A549 (cell line): ENCODE data around the gene NR2F1. TPM values are rescaled to one million over a fixed set of nuclear protein-coding genes. Genes with fewer than 3 reads are reported as not detected.

Experiments used
- ATAC-seq, 2 experiments: fragments of 200-7000 bp in 1 of 2; fragments of >200 bp in 1 of 2; cut with Nextera tagmentation in 1 of 2; cut with Tn5 transposase in 1 of 2; 3 replicates each; pipeline versions ENCODE4 v1.8.0 to v1.9.1; 2018 to 2020; ENCODE audit warnings: mild to moderate bottlenecking in 1 of 2, moderate library complexity in 1 of 2
- CTCF ChIA-PET: fragments of 300-600 bp; sonication (Branson Sonifier 250); formaldehyde crosslinking; extraction: SDS; loops from one replicate; lab custom pipeline; 2021; ENCODE audit warnings: antibody characterized with exemption, inconsistent platforms; lab: Yijun Ruan, JAX
- POLR2A ChIA-PET: fragments of 350-600 bp; formaldehyde crosslinking; extraction: SDS; loops from one replicate; lab custom pipeline; 2021; ENCODE audit warnings: antibody characterized with exemption, inconsistent platforms; lab: Yijun Ruan, JAX
- DNase-seq, 2 experiments: peaks; one replicate each; pipeline versions ENCODE4 v3.0.0 to v3.0.0-alpha.2; 2011 to 2016; ENCODE audit warnings: low read depth in 1 of 2, low spot score in 1 of 2
- FAIRE-seq: peaks from 2 replicates; lab custom pipeline; 2011; peaks lifted over from hg19 to GRCh38; lab: Jason Lieb, UNC
- H3K27ac ChIP-seq, 2 experiments: fragments of >200 bp; sonication (Bioruptor Twin); formaldehyde crosslinking; 3 replicates each; pipeline ENCODE4 v1.5.1; 2016 to 2017
- H3K4me1 ChIP-seq: fragments of >200 bp; sonication (Bioruptor Twin); formaldehyde crosslinking; 3 replicates; pipeline ENCODE4 v1.6.1; 2016
- H3K4me2 ChIP-seq: fragments of >200 bp; sonication (Bioruptor Twin); formaldehyde crosslinking; 3 replicates; pipeline ENCODE4 v1.6.1; 2016
- H3K4me3 ChIP-seq: fragments of >200 bp; sonication (Bioruptor Twin); formaldehyde crosslinking; 3 replicates; pipeline ENCODE4 v1.5.1; 2016
- H3K9me3 ChIP-seq: fragments of >200 bp; sonication (Bioruptor Twin); formaldehyde crosslinking; 3 replicates; pipeline ENCODE4 v1.6.1; 2016
- CBX8 ChIP-seq: fragments of 200-600 bp; sonication (generic); IDR thresholded peaks from 2 replicates; pipeline ENCODE4 v1.6.1; 2016
- FOXS1 ChIP-seq: fragments of 250-450 bp; sonication (Bioruptor Pico); IDR thresholded peaks from 2 replicates; pipeline ENCODE4 v1.5.0; 2020; ENCODE audit warnings: mild to moderate bottlenecking, moderate library complexity
- HEYL ChIP-seq: fragments of 250-450 bp; sonication (Bioruptor Pico); IDR thresholded peaks from 2 replicates; pipeline ENCODE4 v1.8.0; 2021; ENCODE audit warnings: mild to moderate bottlenecking, moderate library complexity
- JUNB ChIP-seq: fragments of >200 bp; sonication (Bioruptor Twin); formaldehyde crosslinking; IDR thresholded peaks from 2 replicates; pipeline ENCODE4 v1.6.1; 2016
- KDM1A ChIP-seq: fragments of 200-600 bp; sonication (generic); IDR thresholded peaks from 2 replicates; pipeline ENCODE4 v1.6.1; 2016; ENCODE audit warnings: low read depth, mild to moderate bottlenecking
- MAFK ChIP-seq: fragments of 450-650 bp; IDR thresholded peaks from 2 replicates; pipeline ENCODE4 v1.6.1; 2014; ENCODE audit not compliant: partially characterized antibody
- NPAS2 ChIP-seq: fragments of 250-450 bp; sonication (Bioruptor Pico); IDR thresholded peaks from 2 replicates; pipeline ENCODE4 v1.8.0; 2022; ENCODE audit warnings: mild to moderate bottlenecking, moderate library complexity, borderline replicate concordance
- RAD21 ChIP-seq, 2 experiments: fragments of >200 bp in 1 of 2; sonication (Bioruptor Twin) in 1 of 2; formaldehyde crosslinking in 1 of 2; IDR thresholded peaks in 1 of 2; conservative IDR thresholded peaks in 1 of 2; 2 replicates in 1 of 2; 3 replicates in 1 of 2; pipeline ENCODE4 v1.6.1; 2012 to 2018; ENCODE audit warnings: inconsistent platforms in 1 of 2
- RARB ChIP-seq: fragments of 250-450 bp; sonication (Bioruptor Pico); IDR thresholded peaks from 2 replicates; pipeline ENCODE4 v1.8.0; 2021; ENCODE audit warnings: mild to moderate bottlenecking, moderate library complexity
- RFX5 ChIP-seq: fragments of 450-650 bp; IDR thresholded peaks from 2 replicates; pipeline ENCODE4 v1.7.1; 2014; ENCODE audit warnings: antibody characterized with exemption, mild to moderate bottlenecking, moderate library complexity
- RNF2 ChIP-seq: fragments of 200-600 bp; sonication (generic); IDR thresholded peaks from 2 replicates; pipeline ENCODE4 v1.6.1; 2016; ENCODE audit warnings: low read depth, mild to moderate bottlenecking, antibody characterized with exemption, moderate library complexity, borderline replicate concordance
- SREBF2 ChIP-seq: fragments of 450-650 bp; IDR thresholded peaks from 2 replicates; pipeline ENCODE4 v1.6.1; 2014; ENCODE audit warnings: mild to moderate bottlenecking, moderate library complexity
- TFCP2L1 ChIP-seq: fragments of 250-450 bp; sonication (Bioruptor Pico); IDR thresholded peaks from 2 replicates; pipeline ENCODE4 v1.5.0; 2021; ENCODE audit warnings: mild to moderate bottlenecking
- TP53 ChIP-seq: fragments of 250-450 bp; sonication (Bioruptor Pico); IDR thresholded peaks from 2 replicates; pipeline ENCODE4 v1.5.0; 2021; ENCODE audit warnings: mild to moderate bottlenecking, moderate library complexity
- ZC3H11A ChIP-seq: fragments of 450-650 bp; IDR thresholded peaks from 2 replicates; pipeline ENCODE4 v1.6.1; 2014; ENCODE audit warnings: antibody characterized with exemption, mild to moderate bottlenecking
- ZSCAN20 ChIP-seq: fragments of 250-450 bp; sonication (Bioruptor Pico); IDR thresholded peaks from 2 replicates; pipeline ENCODE4 v1.8.0; 2022; ENCODE audit warnings: mild to moderate bottlenecking, moderate library complexity
- WGBS: methylation state at CpG from one replicate; pipeline ENCODE4 v1.1.6; 2017; ENCODE audit errors: missing lambda C conversion rate; 5-methylcytosine and 5-hydroxymethylcytosine counted together
- polyA plus RNA-seq, 4 experiments: library from polyadenylated mRNA; depleted of rRNA in 3 of 4; stranded (reverse); fragments of >200 nt; fragmentation: RNase III in 1 of 4; extraction: RNeasy Plus Mini Kit Qiagen cat#74134 plus additional on column Dnase treatment in 1 of 4; gene quantifications; 2 replicates in 3 of 4; 3 replicates in 1 of 4; pipeline ENCODE4 v1.2.3, GENCODE V29; 2011 to 2017
- TF ChIP-seq, protein P1 (sequence below): IDR thresholded peaks from 2 replicates; pipeline ENCODE4 v1.6.1; 2012; ENCODE audit warnings: low read depth, borderline replicate concordance
- TF ChIP-seq, protein P2 (sequence below): fragments of >200 bp; sonication (Bioruptor Twin); formaldehyde crosslinking; IDR thresholded peaks from 2 replicates; pipeline ENCODE4 v1.6.1; 2016
- TF ChIP-seq, protein P3 (sequence below): IDR thresholded peaks from 2 replicates; pipeline ENCODE4 v1.6.1; 2012
- TF ChIP-seq, protein P4 (sequence below): fragments of 250-450 bp; sonication (Bioruptor Pico); IDR thresholded peaks from 2 replicates; pipeline ENCODE4 v1.5.0; 2020; ENCODE audit warnings: low read depth, mild to moderate bottlenecking, moderate library complexity

NR2F1 gene
- polyA plus RNA-seq, 2 of the 4 experiments (the other 2 are of a cell fraction), result 5.0 to 5.2 TPM

DNA sequence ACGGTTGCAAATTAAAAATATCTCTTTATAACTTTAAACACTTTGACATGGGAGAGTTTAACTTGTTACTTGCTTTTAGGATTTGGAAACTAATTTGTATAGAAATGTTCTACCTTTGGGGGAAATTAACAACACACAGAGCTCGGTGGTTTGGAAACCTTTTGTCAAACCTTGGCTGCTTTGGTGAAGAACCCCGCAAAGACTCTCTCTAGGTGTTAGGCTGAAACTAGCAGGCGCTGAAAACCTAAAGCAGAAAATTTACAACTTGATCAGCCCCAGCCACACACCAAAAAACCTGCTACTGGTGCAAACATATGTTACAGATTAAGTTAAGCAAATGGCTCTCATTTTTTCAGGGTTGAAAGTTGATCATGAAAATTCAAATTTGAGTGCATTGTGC, 25.8 kb downstream of the NR2F1 start:
- DNase-seq (no peak), FAIRE-seq (no peak), ATAC-seq (no peak)
- Histone ChIP-seq H3K4me3 (no peak overlapping the region), H3K27ac (no peak overlapping the region)
- TF ChIP-seq, protein P1, sequence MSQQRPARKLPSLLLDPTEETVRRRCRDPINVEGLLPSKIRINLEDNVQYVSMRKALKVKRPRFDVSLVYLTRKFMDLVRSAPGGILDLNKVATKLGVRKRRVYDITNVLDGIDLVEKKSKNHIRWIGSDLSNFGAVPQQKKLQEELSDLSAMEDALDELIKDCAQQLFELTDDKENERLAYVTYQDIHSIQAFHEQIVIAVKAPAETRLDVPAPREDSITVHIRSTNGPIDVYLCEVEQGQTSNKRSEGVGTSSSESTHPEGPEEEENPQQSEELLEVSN, result no peak
- TF ChIP-seq SREBF2 (no peak), CBX8 (no peak), HEYL (CRISPR knock-in tag) (no peak), ZC3H11A (no peak), TFCP2L1 (CRISPR knock-in tag) (no peak), RNF2 (no peak), ZSCAN20 (CRISPR knock-in tag) (no peak), RFX5 (no peak), KDM1A (no peak), RAD21 (conservative IDR thresholded peaks at IDR 0.05 in 1 of 2, IDR thresholded peaks at IDR 0.05 in 1 of 2) (no peak), MAFK (no peak), RARB (CRISPR knock-in tag) (no peak)
- TF ChIP-seq, protein P2, sequence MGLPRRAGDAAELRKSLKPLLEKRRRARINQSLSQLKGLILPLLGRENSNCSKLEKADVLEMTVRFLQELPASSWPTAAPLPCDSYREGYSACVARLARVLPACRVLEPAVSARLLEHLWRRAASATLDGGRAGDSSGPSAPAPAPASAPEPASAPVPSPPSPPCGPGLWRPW, result no peak
- TF ChIP-seq, all 56 proteins: peak for 0
- CTCF ChIA-PET, result interaction anchor here (0.6 to 3.5 kb wide), 9 partner anchors 9 to 744 kb away, joined by 3 to 25 read pairs (median 9); partner anchors contain the start of genes NR2F1 and POU5F2
- POLR2A ChIA-PET, result interaction anchor here (0.8 kb wide), 1 partner anchor 1967 kb away, joined by 4 read pairs; no protein-coding TSS in a partner anchor
- H3K4me2 ChIP-seq, result no peak overlapping the region
- peaks cover 19% of the 10 kb centered on the region; the same call in 2 of the 3 replicates for H3K4me1 ChIP-seq
- no peaks in the 10 kb centered on the region for H3K9me3 ChIP-seq
- 56% methylated on average over 4 of the region's 4 CpGs for WGBS

DNA sequence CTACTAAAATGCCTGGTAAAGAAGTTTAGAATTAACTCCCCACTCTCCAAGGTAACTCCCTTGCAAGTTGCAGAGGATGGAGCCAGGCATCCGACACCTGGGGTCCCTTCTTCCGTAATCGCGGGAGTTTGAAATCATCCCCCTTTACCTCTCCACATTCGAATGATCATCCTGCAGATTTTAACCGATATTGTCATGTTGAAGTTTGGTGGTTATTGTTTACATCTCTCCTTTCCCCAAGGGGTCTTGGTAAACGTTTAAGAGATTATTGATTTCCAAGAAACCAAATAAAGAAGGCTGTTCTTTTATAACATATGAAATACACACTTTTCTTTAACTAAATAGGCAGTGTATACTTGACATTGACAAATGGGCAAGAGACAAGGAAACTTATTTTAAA, 26.7 kb downstream of the NR2F1 start:
- ChIA-PET CTCF (interaction anchor here (3.5 kb wide), 1 partner anchor 191 kb away, joined by 25 read pairs; no protein-coding TSS in a partner anchor), POLR2A (no interaction called here)

DNA sequence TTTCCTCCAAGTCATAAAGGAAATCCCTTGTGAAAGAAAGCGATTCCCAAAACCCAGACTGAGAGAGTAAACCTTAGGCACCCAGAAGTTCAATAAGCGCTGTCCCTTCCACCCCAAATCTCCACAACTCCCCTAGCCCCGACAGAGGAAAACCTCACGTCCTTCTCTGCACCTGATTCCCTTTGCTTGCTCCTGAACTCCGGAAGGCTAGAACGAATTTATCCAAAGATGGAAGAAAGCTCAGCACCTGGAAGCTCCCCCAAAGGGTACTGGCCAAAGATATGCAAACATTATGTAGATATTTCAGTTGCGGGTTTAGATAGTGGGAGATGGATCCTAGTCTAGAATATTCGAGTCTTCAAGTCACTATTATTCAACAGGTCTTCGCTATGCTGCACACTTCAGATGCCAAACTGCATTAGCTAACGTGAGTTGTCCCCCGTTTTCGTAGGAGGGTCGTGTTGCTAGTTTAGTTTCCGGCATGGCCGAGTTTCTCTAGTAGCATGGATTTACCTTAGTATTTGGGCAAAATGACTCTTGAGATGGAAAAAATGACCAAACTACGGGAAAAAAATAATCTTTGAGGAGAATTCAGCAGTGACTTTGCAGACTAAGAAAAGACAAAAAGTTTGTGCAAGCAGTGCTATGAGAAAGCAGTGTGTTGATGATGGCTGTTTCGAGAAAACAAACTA, 27.7 kb downstream of the NR2F1 start:
- Histone ChIP-seq H3K27ac (no peak overlapping the region), H3K9me3 (no peaks in the 10 kb centered on the region), H3K4me1 (peaks cover 19% of the 10 kb centered on the region; the same call in 2 of the 3 replicates), H3K4me2 (no peak overlapping the region), H3K4me3 (no peak overlapping the region)
- no peak for DNase-seq
- POLR2A ChIA-PET, result no interaction called here
- ATAC-seq, result no peak
- no peak for TF ChIP-seq TP53
- peak; percentile 30; the same call in 1 of the 2 replicates for TF ChIP-seq RNF2
- TF ChIP-seq CBX8, result peak; percentile 97
- no peak for TF ChIP-seq HEYL (CRISPR knock-in tag)
- TF ChIP-seq, protein P3, sequence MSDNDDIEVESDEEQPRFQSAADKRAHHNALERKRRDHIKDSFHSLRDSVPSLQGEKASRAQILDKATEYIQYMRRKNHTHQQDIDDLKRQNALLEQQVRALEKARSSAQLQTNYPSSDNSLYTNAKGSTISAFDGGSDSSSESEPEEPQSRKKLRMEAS, result no peak
- TF ChIP-seq, protein P1, result no peak
- no peak for FAIRE-seq
- CTCF ChIA-PET, result interaction anchor here (1.2 kb wide), 1 partner anchor 190 kb away, joined by 4 read pairs; no protein-coding TSS in a partner anchor
- 38% methylated on average over 17 of the region's 17 CpGs for WGBS

More for the DNA sequence above, 26.7 kb downstream of the NR2F1 start:
- H3K4me1 ChIP-seq, result peaks cover 19% of the 10 kb centered on the region; the same call in 2 of the 3 replicates
- FAIRE-seq, result no peak
- 45% methylated on average over 7 of the region's 7 CpGs for WGBS
- no peak overlapping the region for H3K4me3 ChIP-seq
- TF ChIP-seq, protein P4, sequence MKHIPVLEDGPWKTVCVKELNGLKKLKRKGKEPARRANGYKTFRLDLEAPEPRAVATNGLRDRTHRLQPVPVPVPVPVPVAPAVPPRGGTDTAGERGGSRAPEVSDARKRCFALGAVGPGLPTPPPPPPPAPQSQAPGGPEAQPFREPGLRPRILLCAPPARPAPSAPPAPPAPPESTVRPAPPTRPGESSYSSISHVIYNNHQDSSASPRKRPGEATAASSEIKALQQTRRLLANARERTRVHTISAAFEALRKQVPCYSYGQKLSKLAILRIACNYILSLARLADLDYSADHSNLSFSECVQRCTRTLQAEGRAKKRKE (CRISPR knock-in tag), result no peak
- TF ChIP-seq FOXS1 (CRISPR knock-in tag) (no peak), CBX8 (0 out of 2 replicates have a peak, but pooled peaks have one; percentile 64), NPAS2 (CRISPR knock-in tag) (no peak), JUNB (no peak)
- TF ChIP-seq, all 56 proteins: peak for 1
- H3K4me2 ChIP-seq, result no peak overlapping the region
- no peaks in the 10 kb centered on the region for H3K9me3 ChIP-seq
- DNase-seq (no peak), ATAC-seq (no peak)
- no peak overlapping the region for H3K27ac ChIP-seq
